Colonic mucosa (tissue), 4 donors: Measurements from ENCODE around the gene NCKAP5. TPM values are rescaled to one million over a fixed set of nuclear protein-coding genes. Genes with fewer than 3 reads are reported as not detected.

Experiments used
- DNase-seq: peaks from one replicate; pipeline ENCODE4 v3.0.0-alpha.2; 2020
- H3K27ac ChIP-seq: fragments of 200-600 bp; one replicate; pipeline ENCODE4 v1.8.0; 2021
- H3K27me3 ChIP-seq: fragments of 200-600 bp; one replicate; pipeline ENCODE4 v1.8.0; 2021
- H3K36me3 ChIP-seq: fragments of 200-600 bp; one replicate; pipeline ENCODE4 v1.8.0; 2021
- H3K4me1 ChIP-seq: fragments of 200-600 bp; one replicate; pipeline ENCODE4 v1.8.0; 2021; ENCODE audit warnings: mild to moderate bottlenecking
- H3K4me3 ChIP-seq: fragments of 200-600 bp; one replicate; pipeline ENCODE4 v1.8.0; 2021
- H3K9ac ChIP-seq, 2 donors: one replicate each; pipeline ENCODE4 v1.7.0; 2013; ENCODE audit warnings: control low read depth in 2 of 2, low read depth in 2 of 2, low read length in 2 of 2
- H3K9me3 ChIP-seq: fragments of 200-600 bp; one replicate; pipeline ENCODE4 v1.8.0; 2021
- intact Hi-C: fragments of 100-400 bp; cut with DNase I; formaldehyde crosslinking; loops from one replicate; pipeline ENCODE4 v1.14.1; 2022
- total RNA-seq, 2 donors: library from RNA; stranded (reverse); fragmentation: NEBNext Ultra II Directional in 1 of 2; extraction: Animal tissue kit (Norgen Biotek cat#: 25700) in 1 of 2; gene quantifications; one replicate each; pipeline ENCODE4 v1.2.1, GENCODE V29; 2021
- TF ChIP-seq, protein P1 (sequence below): fragments of 200-600 bp; IDR thresholded peaks from one replicate; pipeline ENCODE4 v1.8.0; 2022; ENCODE audit warnings: antibody characterized with exemption, mild to moderate bottlenecking
- donor health status: healthy.
- donor health status: DM: no; HTN: no; CAD: no.
- donor health status: DM: no; HTN: no; CAD: no.

NCKAP5 gene
- total RNA-seq, 2 donors from 2014 or later, result 2.9 to 3.7 TPM

DNA sequence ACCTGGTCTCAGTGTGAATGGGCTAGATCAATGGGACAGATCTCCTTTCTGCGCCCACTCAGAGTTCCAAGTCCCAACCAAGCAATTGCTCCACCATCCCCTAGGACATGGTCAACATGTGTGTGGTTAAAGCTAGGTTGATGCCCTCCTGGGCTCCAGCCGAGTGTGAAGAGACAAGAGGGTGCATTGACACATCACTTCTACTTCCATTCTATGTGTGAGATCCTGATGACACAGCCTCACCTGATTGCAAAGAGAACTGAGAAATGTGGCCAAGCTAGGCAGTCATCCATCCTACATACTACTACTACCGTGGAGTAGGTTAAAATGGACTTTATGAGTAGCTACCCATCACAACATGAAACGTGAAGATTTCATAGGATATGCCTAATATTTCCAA, 106.8 kb downstream of the NCKAP5 start:
- intact Hi-C loops, result no loop called here

DNA sequence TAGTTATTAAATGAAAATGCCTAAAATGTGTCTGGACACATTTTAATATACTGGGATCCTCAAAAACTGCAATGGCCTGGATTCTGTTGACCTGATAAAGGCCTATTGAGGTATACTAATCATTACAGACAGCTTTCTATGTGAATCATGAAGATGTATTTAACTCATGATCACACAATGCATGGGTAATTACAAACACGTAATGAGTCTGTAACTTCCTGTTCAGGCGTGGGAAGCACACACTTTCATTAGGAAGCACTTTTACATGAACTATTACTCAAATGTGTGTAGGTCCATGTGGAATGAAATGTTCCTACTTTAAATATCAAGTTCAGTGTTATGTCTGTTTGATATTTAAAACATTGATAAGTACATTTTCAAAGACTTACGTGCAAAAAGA, 108.7 kb downstream of the NCKAP5 start:
- no peak for DNase-seq
- TF ChIP-seq, protein P1, sequence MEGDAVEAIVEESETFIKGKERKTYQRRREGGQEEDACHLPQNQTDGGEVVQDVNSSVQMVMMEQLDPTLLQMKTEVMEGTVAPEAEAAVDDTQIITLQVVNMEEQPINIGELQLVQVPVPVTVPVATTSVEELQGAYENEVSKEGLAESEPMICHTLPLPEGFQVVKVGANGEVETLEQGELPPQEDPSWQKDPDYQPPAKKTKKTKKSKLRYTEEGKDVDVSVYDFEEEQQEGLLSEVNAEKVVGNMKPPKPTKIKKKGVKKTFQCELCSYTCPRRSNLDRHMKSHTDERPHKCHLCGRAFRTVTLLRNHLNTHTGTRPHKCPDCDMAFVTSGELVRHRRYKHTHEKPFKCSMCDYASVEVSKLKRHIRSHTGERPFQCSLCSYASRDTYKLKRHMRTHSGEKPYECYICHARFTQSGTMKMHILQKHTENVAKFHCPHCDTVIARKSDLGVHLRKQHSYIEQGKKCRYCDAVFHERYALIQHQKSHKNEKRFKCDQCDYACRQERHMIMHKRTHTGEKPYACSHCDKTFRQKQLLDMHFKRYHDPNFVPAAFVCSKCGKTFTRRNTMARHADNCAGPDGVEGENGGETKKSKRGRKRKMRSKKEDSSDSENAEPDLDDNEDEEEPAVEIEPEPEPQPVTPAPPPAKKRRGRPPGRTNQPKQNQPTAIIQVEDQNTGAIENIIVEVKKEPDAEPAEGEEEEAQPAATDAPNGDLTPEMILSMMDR, result no peak
- intact Hi-C loops, result no loop called here
- Histone ChIP-seq H3K27me3 (no peaks in the 10 kb centered on the region), H3K36me3 (no peaks in the 10 kb centered on the region), H3K27ac (no peak overlapping the region), H3K4me3 (no peak overlapping the region), H3K9ac (no peak overlapping the region), H3K9me3 (no peaks in the 10 kb centered on the region), H3K4me1 (no peaks in the 10 kb centered on the region)

More for the DNA sequence above, 106.8 kb downstream of the NCKAP5 start:
- Histone ChIP-seq H3K27ac (no peak overlapping the region), H3K4me1 (no peaks in the 10 kb centered on the region), H3K9ac (no peak overlapping the region), H3K4me3 (no peak overlapping the region), H3K27me3 (no peaks in the 10 kb centered on the region), H3K9me3 (no peaks in the 10 kb centered on the region), H3K36me3 (no peaks in the 10 kb centered on the region)
- TF ChIP-seq, protein P1, result no peak
- no peak for DNase-seq

DNA sequence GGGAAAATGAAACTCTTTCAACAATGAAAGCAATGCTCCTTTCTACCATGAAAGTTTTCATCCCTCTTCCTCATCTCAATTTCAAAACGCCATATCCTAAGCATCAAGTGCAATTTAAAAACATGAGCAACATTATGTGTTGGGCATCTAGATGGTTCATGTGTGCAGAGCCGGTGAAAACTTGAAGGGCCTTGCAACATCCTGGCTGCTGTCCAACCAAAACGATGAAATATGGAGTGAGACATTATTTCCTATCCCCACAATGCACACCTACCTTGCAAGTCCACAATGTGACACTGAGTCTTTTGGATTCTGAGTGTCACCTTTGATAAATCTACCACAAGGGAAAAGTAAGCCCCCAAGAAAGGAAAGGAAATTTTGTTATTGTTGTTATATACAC, 110.0 kb downstream of the NCKAP5 start:
- Histone ChIP-seq H3K4me3 (no peak overlapping the region), H3K27me3 (no peaks in the 10 kb centered on the region)
- intact Hi-C loops, result no loop called here

DNA sequence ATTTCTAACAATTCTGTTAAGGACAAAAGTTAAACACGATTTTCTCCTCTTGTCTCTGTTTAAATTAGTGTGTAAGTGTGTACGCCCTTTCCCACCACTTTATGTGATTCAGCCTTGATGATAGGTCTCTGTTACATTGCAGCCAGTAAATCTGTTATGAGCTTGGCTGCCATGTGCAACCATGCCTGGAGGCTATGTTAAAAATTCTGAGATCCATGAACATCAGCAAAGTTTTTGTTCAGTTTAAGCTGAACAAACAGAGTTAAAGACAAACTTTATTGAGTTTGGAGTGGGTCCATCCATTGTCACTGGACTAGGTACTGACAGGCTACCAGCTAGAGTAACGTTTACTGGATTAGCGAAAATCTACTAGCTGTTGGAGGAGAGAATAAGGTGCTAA, 110.4 kb downstream of the NCKAP5 start:
- no peak overlapping the region for H3K27ac ChIP-seq
- intact Hi-C loops, result no loop called here
- no peak for DNase-seq
- H3K27me3 ChIP-seq, result no peaks in the 10 kb centered on the region
- no peak overlapping the region for H3K9ac ChIP-seq
- H3K9me3 ChIP-seq, result no peaks in the 10 kb centered on the region
- H3K4me1 ChIP-seq, result no peaks in the 10 kb centered on the region
- TF ChIP-seq, protein P1, result no peak
- no peaks in the 10 kb centered on the region for H3K36me3 ChIP-seq
- H3K4me3 ChIP-seq, result no peak overlapping the region

More for the DNA sequence above, 110.0 kb downstream of the NCKAP5 start:
- no peak for DNase-seq
- Histone ChIP-seq H3K9me3 (no peaks in the 10 kb centered on the region), H3K4me1 (no peaks in the 10 kb centered on the region), H3K27ac (no peak overlapping the region), H3K9ac (no peak overlapping the region), H3K36me3 (no peaks in the 10 kb centered on the region)
- TF ChIP-seq, protein P1, result no peak

DNA sequence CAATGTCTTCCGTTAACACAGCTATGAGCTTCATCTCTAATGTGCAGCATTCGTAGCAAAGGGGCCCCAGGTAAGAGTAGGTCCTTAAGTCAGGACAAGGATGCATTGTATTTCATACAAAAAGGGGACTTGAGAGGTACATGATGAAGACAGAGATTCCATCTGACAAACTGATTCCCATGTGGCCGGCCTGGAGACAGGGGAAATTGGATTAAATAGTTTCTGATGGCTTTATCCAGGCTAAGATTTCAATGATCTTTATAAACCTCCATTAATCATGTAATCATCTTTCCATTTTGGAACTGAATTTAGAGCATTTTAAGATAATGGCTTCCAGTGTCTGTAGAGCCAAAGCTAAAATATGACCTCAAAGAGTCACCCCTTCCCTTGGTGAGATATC, 111.3 kb downstream of the NCKAP5 start:
- intact Hi-C loops, result no loop called here
- Histone ChIP-seq H3K4me1 (no peaks in the 10 kb centered on the region), H3K27me3 (no peaks in the 10 kb centered on the region), H3K27ac (no peak overlapping the region), H3K4me3 (no peak overlapping the region), H3K9me3 (no peaks in the 10 kb centered on the region), H3K36me3 (no peaks in the 10 kb centered on the region), H3K9ac (no peak overlapping the region)
- no peak for DNase-seq
- TF ChIP-seq, protein P1, result no peak

DNA sequence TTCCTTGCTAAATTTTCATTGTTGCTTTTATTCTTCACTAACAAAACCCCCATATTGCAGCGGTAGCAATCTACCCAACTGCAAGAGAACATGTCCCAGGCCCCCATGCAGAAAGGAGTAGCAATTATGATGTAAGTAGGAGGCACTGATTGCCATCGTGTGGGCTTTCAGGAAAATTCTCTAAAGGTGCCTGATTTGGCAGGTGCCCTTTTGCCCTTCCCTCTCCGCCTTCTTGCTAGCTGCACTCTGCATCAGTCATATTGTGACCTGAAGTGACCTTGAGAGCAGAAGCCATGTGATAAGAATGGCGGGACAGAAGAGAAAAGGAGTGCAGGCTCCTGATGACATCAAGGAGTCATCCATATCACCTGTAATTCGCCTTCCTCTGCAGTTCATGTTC, 112.1 kb downstream of the NCKAP5 start:
- no peaks in the 10 kb centered on the region for H3K9me3 ChIP-seq
- no peak overlapping the region for H3K4me3 ChIP-seq
- intact Hi-C loops, result no loop called here
- no peaks in the 10 kb centered on the region for H3K36me3 ChIP-seq
- no peak overlapping the region for H3K27ac ChIP-seq
- no peak for DNase-seq
- H3K27me3 ChIP-seq, result no peaks in the 10 kb centered on the region
- H3K4me1 ChIP-seq, result no peaks in the 10 kb centered on the region
- no peak overlapping the region for H3K9ac ChIP-seq
- TF ChIP-seq, protein P1, result no peak
